Measurements from ENCODE around the gene SEL1L3. TPM values are rescaled to one million over a fixed set of nuclear protein-coding genes. Genes with fewer than 3 reads are reported as not detected.

The SEL1L3 gene
- total RNA-seq, 1 donor: 6.0 TPM

DNA sequence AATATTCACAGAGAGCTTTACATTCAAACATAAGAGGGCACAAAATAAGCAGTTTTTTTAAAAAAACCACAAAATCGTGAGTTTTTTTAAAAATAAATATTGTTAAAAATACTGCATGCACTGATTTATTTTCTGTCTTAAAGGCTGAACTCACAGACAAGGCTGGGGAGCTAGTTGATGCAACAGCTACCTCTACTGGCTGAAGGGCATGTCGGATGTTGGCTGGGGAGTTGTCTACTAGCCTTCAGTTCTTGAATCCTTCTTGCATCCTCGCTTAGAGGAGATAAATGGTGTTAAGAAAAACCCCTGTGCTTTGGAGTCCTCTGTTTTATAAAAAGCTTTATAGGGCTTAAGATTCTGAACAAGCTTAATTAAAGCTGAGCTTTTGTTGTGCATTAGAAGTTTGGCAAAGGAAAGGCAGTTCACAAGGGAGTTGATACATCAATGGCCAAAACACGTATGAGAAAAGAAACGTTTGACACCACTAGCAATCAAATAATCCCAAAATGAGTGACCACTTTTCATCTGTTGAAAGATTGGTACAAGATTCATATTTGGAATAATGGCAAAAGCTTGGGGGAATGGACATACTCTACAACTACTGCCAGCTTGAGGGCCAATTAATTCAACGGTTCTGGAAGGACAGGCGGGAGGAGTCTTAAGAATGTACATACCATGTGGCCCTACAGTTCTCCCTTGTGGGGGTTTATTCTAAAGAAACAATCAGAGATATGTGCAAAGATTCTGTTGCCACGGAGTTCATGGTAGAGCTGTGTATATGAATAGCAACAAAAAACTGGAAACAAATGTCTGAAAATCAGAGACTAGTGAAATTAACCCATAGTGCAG lies 94.7 kb downstream of the SEL1L3 start:
- no peak overlapping the region for H3K4me3 ChIP-seq (ENCODE audit: low read depth, low read length)
- DNase-seq (ENCODE audit: low read depth): peak; percentile 75
- TF ChIP-seq, protein P1, sequence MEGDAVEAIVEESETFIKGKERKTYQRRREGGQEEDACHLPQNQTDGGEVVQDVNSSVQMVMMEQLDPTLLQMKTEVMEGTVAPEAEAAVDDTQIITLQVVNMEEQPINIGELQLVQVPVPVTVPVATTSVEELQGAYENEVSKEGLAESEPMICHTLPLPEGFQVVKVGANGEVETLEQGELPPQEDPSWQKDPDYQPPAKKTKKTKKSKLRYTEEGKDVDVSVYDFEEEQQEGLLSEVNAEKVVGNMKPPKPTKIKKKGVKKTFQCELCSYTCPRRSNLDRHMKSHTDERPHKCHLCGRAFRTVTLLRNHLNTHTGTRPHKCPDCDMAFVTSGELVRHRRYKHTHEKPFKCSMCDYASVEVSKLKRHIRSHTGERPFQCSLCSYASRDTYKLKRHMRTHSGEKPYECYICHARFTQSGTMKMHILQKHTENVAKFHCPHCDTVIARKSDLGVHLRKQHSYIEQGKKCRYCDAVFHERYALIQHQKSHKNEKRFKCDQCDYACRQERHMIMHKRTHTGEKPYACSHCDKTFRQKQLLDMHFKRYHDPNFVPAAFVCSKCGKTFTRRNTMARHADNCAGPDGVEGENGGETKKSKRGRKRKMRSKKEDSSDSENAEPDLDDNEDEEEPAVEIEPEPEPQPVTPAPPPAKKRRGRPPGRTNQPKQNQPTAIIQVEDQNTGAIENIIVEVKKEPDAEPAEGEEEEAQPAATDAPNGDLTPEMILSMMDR (IDR thresholded peaks at IDR 0.05; ENCODE audit: insufficient read depth, low read depth, low read length): peak; percentile 98

DNA sequence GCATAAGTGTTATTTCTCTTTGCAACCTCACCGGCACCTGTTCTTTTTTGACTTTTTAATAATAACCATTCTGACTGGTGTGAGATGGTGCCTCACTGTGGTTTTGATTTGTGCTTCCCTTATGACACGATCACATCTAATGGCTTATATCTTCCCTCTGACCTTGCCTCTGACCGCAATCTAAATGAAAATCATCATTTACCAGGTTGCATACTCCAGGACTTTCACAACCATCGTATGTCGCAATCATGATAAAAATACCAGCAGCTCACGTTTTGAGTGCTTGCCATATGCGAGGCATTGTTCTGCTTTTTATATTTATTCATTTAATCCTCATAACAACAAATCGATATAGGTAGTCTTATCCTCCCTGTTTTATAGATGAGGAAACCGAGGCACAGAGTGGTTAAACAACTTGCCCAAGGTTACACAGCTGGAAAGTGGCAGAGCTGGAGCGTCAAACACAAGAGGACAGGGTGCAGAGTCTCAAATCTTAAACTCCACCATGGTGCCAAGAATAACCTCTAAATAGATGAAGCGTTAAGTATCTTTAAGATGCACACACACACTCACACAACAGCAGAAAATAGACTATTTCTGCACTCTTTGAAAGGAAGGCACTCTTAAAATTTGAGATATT lies 102.2 kb downstream of the SEL1L3 start:
- peak; percentile 20 for DNase-seq (ENCODE audit: low read depth)
- TF ChIP-seq, protein P1 (IDR thresholded peaks at IDR 0.05; ENCODE audit: insufficient read depth, low read depth, low read length): no peak
- no peak overlapping the region for H3K4me3 ChIP-seq (ENCODE audit: low read depth, low read length)

GRCh38 chr4:25760048-25760447 lies 102.7 kb downstream of the SEL1L3 start:
- TF ChIP-seq, protein P1 (IDR thresholded peaks at IDR 0.05; ENCODE audit: insufficient read depth, low read depth, low read length): no peak
- no peak for DNase-seq (ENCODE audit: low read depth)

DNA sequence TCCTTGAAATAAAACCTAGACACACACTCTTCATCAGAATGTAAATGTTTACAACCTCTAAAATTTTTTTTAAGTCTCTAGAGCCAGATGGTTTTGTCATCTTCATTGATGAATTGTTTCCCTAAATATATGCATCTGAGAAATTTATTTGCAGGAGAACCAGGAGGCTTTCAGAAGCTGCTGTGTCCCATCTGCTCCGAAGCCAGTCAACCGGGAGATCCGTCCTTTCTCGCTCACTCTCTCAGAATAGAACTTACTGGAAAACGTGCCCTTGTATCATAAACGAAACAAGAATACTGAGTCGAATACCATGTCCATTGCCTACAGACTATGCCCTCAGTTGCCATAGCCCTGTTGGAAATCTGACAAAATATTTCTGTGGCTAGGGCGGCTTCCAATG lies 103.7 kb downstream of the SEL1L3 start:
- TF ChIP-seq, protein P1 (IDR thresholded peaks at IDR 0.05; ENCODE audit: insufficient read depth, low read depth, low read length): no peak
- H3K4me3 ChIP-seq (ENCODE audit: low read depth, low read length): no peak overlapping the region
- DNase-seq (ENCODE audit: low read depth): no peak

More at GRCh38 chr4:25760048-25760447, 102.7 kb downstream of the SEL1L3 start:
- H3K4me3 ChIP-seq (ENCODE audit: low read depth, low read length): no peak overlapping the region

DNA sequence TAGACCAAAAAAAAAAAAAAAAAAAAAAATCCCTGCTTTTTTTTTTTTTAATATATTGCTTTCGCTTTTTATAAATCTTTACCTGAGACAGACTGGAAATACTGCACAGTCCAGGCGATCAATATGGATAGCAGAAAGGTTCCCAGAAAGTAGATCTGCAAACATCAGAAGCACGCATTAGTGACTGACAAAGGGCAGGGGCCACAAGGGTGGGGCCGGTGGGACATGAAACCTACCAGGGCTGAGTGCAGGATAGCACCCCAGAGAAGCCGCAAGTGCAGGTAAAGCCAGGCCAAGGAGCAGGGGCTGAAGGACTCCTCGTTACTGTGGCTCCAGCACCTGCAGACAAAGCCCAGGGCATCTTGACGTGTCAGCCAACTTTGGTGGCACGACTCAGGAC lies 105.3 kb downstream of the SEL1L3 start:
- DNase-seq (ENCODE audit: low read depth): no peak
- TF ChIP-seq, protein P1 (IDR thresholded peaks at IDR 0.05; ENCODE audit: insufficient read depth, low read depth, low read length): no peak
- H3K4me3 ChIP-seq (ENCODE audit: low read depth, low read length): no peak overlapping the region

DNA sequence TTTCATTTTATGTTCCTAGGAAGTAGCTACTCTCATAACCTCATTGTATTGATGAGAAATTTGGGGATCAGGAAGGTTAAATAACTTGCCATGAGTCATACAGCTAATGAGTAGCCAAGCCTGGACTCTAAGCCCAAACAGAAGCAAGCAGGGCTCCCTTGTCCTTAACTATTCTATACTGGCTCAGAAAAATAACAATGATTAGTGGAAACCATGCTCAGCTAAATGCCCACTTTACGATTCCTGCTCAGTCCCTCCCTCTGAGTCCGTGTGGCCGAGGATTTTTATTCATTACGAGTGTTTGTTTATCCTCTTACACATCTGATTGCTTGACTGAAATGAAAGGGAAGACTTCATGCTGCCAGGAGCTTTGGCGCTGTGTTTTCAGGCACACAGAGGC lies 106.3 kb downstream of the SEL1L3 start:
- TF ChIP-seq, protein P1 (IDR thresholded peaks at IDR 0.05; ENCODE audit: insufficient read depth, low read depth, low read length): no peak
- H3K4me3 ChIP-seq (ENCODE audit: low read depth, low read length): no peak overlapping the region
- no peak for DNase-seq (ENCODE audit: low read depth)
